ENCODE measurements around the gene NKAIN2. TPM values are rescaled to one million over a fixed set of nuclear protein-coding genes. Genes with fewer than 3 reads are reported as not detected.

The NKAIN2 gene
- total RNA-seq, 4 donors from 2014 or later, result 0.19 TPM; not detected in 3

- peaks cover 0 to 88% (median 4%) of the 10 kb centered on the region in 4 donors for H3K27me3 ChIP-seq
- no peak for TF ChIP-seq POLR2A (IDR thresholded peaks at IDR 0.05)
- no peaks in the 10 kb centered on the region for H3K9me3 ChIP-seq
- DNase-seq, result no peak
- no peak overlapping the region for H3K27ac ChIP-seq
- no peak overlapping the region for H3K4me3 ChIP-seq
- intact Hi-C loops (cut with DNase I), result no loop called here
- peaks cover 6 to 20% (median 7%) of the 10 kb centered on the region in 3 donors for H3K4me1 ChIP-seq
- WGBS, 2 donors, result 33 to 47% methylated on average over 5 of the region's 5 CpGs
- no peaks in the 10 kb centered on the region for H3K36me3 ChIP-seq
These were observed 1.3 kb downstream of the NKAIN2 start for GRCh38 chr6:123804787-123805540.

- 48 to 81% methylated on average over 1 of the region's 1 CpG for WGBS, 2 donors
- no peak for DNase-seq
These were observed 2.3 kb downstream of the NKAIN2 start for GRCh38 chr6:123805921-123806320.

GRCh38 chr6:123806561-123806960 lies 2.9 kb downstream of the NKAIN2 start:
- Histone ChIP-seq H3K9me3 (no peaks in the 10 kb centered on the region), H3K4me3 (no peak overlapping the region), H3K4me1 (peaks cover 6 to 20% (median 7%) of the 10 kb centered on the region in 3 donors), H3K36me3 (no peaks in the 10 kb centered on the region), H3K27ac (no peak overlapping the region), H3K27me3 (peaks cover 0 to 79% (median 4%) of the 10 kb centered on the region in 4 donors)
- DNase-seq, result no peak
- intact Hi-C loops (cut with DNase I), result no loop called here
- TF ChIP-seq POLR2A (IDR thresholded peaks at IDR 0.05) (no peak), CTCF (IDR thresholded peaks at IDR 0.05) (no peak)
- WGBS, 2 donors, result 72 to 75% methylated on average over 2 of the region's 2 CpGs

More at GRCh38 chr6:123805921-123806320, 2.3 kb downstream of the NKAIN2 start:
- Histone ChIP-seq H3K9me3 (no peaks in the 10 kb centered on the region), H3K4me1 (peaks cover 6 to 20% (median 7%) of the 10 kb centered on the region in 3 donors), H3K27me3 (peaks cover 0 to 86% (median 4%) of the 10 kb centered on the region in 4 donors), H3K27ac (no peak overlapping the region), H3K4me3 (no peak overlapping the region), H3K36me3 (no peaks in the 10 kb centered on the region)
- no peak for TF ChIP-seq POLR2A (IDR thresholded peaks at IDR 0.05)
- TF ChIP-seq CTCF (IDR thresholded peaks at IDR 0.05), result no peak
- intact Hi-C loops (cut with DNase I), result no loop called here

GRCh38 chr6:123808556-123808955 lies 4.9 kb downstream of the NKAIN2 start:
- TF ChIP-seq CTCF (IDR thresholded peaks at IDR 0.05) (no peak), POLR2A (IDR thresholded peaks at IDR 0.05) (no peak)
- Histone ChIP-seq H3K36me3 (no peaks in the 10 kb centered on the region), H3K9me3 (no peaks in the 10 kb centered on the region), H3K4me1 (peaks cover 0 to 6% (median 6%) of the 10 kb centered on the region in 3 donors), H3K27ac (no peak overlapping the region), H3K27me3 (peaks cover 0 to 59% (median 4%) of the 10 kb centered on the region in 4 donors), H3K4me3 (no peak overlapping the region)
- DNase-seq, result no peak
- WGBS, 2 donors, result 60 to 78% methylated on average over 3 of the region's 3 CpGs
- intact Hi-C loops (cut with DNase I), result no loop called here

- Histone ChIP-seq H3K36me3 (no peaks in the 10 kb centered on the region), H3K4me3 (no peak overlapping the region), H3K27me3 (peaks cover 0 to 43% (median 0%) of the 10 kb centered on the region in 4 donors), H3K9me3 (no peaks in the 10 kb centered on the region), H3K4me1 (no peaks in the 10 kb centered on the region), H3K27ac (no peak overlapping the region)
- 65 to 68% methylated on average over 3 of the region's 3 CpGs for WGBS, 2 donors
- no peak for TF ChIP-seq CTCF (IDR thresholded peaks at IDR 0.05)
- TF ChIP-seq POLR2A (IDR thresholded peaks at IDR 0.05), result no peak
- intact Hi-C loops (cut with DNase I), result no loop called here
- DNase-seq, result no peak
These were observed 6.5 kb downstream of the NKAIN2 start for GRCh38 chr6:123810214-123810613.
